Caki2 (cell line): ENCODE results near the gene NEURL1B. TPM values are rescaled to one million over a fixed set of nuclear protein-coding genes. Genes with fewer than 3 reads are reported as not detected.
A peak's percentile ranks its signal among the peaks of the same experiment; 100 is the strongest.

ENCODE experiments used
- DNase-seq: peaks from one replicate; pipeline ENCODE4 v3.0.0-alpha.2; 2015; ENCODE audit warnings: low read depth
- in situ Hi-C: cut with HindIII; loops from 2 replicates; pipeline ENCODE4 v1.10.0; 2016; ENCODE audit warnings: low sequenced_read_pairs, low pct_unique_long_range_greater_than_20kb, mixed read lengths
- total RNA-seq: library from RNA; depleted of rRNA; stranded (reverse); fragments of >200 nt; shearing (Covaris generic); gene quantifications from 2 replicates; pipeline ENCODE4 v1.2.3, GENCODE V29; 2014; ENCODE audit warnings: low replicate concordance

Gene NEURL1B
- total RNA-seq, 1 experiment from 2014 or later: 9.7 TPM

DNA sequence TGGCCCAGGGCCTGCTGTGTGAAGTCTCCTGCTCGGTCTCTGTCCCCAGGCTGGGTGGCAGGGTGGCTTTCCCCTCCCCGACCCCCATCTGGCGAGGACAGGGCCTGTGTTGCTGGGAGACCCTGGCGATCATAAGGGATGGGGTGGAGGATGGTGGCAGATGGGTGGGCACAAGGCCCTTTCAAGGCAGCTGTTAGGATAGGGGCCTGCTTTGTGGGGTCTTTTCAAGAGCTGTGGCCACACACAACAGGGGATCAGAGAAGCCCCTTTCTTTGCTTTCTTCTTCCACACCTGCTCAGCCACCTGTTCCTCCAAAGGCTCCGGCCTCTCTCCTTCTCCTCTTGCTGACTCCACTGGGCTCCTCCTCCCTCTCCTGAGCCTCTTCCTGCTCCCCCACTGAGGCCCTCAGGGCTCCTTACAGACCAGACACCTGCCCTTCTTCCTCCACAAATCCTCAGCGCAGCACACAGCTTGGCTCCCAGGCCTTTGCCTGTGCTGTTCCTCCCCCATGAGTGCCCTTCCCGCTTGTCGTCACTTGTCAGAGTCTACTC lies 15.0 kb upstream of the NEURL1B start:
- in situ Hi-C loops: no loop called here
- DNase-seq: no peak

DNA sequence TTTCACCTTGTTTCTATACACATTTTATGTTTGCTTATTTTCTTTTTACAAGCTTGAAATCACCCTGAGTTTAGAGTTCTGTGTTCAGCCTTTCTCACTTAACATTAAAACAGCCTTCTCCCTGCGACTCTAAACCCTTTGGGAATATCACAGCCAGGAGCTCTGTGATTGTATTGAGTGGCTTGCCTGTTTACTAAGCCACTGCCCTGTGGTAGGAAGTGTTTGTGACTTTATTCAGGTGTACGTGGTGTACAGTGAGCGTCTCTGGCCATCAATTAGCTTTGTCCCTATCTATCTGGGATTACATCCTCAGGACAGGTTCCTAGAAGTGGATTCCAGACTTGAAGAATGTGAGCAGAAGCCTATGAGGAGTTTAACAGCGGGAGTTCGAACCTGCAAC lies 11.0 kb upstream of the NEURL1B start:
- in situ Hi-C loops: no loop called here
- DNase-seq: no peak

GRCh38 chr5:172630482-172630881 lies 10.6 kb upstream of the NEURL1B start:
- in situ Hi-C loops: no loop called here

GRCh38 chr5:172630986-172631385 lies 10.1 kb upstream of the NEURL1B start:
- in situ Hi-C loops: no loop called here
- DNase-seq: no peak

More at GRCh38 chr5:172630482-172630881, 10.6 kb upstream of the NEURL1B start:
- DNase-seq: no peak

DNA sequence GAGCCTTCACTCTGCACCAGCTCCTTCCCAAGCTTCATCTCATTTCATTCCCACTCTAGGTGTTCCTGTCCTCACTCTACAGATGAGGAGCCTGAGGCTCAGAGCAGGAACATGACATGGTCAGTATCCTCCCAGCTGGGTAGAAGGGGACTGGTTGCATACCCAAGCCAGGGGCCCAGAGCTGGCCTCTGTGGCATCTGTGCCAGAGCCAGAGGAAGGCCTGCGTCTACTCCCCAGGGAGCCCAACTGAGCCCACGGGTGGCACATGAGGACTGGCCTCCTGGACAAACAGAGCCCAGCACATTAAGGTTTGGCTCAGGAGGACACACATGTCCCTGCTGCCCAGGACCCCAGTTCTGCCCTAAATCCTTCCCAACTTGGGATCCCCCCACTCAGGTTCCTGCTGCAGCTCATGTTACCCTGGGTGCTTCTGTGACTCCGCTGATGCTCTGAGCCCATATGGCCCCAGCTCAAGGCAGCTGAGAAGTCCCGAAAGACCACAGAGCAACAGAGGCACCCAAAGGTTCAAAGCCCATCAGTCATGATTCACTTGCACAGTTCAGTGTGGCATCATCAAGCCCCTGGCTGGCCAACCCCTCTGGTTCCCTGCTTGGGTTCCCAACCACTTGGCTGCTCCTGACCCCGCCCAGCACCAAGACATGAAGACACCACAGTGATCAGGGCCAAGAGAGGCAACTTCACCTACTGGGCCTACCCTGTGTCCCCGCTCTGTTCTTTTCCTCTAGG lies 8.5 kb upstream of the NEURL1B start:
- no peak for DNase-seq
- in situ Hi-C loops: no loop called here

DNA sequence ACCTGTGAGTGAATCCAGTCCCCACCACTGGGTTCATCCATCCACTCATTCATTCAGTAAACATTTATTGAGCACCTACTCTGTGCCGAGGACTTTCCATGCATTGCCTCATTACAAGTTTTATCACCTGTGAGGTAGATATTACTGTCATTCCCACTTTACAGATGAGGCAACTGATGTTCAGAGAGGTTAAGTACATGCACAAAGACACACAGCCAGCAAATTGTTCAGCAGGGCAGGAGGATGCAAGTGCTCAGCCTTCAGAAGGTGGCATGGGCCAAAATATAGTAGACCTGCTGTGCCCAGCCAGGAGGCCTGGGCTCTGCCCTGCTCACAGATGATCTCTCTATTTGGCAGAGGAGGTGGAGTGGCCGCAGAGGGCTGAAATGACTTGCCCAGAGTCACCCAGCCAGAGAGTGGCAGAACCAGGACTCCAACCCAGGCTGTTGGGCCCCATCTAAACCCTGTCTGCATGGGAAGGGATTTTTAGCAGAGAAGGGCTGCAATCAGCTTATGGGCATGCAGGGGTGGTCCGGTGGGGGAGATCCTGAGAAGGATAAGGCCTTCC lies 7.6 kb upstream of the NEURL1B start:
- in situ Hi-C loops: no loop called here
- DNase-seq: no peak

DNA sequence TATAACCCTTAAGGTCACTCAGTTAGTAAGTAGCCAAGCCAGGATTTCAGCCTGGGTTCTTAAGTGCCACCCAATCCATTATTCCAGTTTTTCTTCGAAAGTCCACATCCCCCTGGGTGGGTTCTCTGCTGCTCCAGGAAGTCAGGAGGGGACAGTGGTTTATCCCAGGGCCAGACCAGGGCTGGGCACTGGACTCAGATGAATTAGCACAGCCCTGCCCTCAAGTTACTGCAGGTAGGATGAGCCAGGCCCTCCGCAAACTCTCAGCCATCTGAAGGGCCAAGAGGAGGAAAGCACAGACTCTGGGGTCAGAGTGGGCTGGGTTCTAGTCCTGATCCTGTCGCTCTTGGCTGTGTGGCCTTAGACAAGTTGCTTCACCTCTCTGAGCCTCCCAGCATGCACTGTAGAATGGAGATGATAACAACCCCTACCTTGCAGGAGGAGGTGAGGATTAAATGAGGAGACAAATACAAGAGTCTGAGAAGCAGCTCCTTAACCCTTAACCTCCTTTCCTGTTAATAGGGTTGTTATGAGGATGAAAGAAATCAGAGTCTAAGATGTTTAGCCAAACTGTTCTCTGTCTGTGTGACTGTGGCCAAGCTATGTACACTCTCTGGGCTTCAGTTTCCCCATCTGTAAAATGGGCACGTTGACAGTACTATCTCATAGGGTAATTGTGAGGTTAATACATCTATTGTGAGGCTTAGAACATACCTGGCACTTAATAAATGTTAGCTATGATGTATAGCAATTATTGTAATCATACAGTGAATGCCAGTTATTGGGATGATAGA lies 6.8 kb upstream of the NEURL1B start:
- no peak for DNase-seq
- in situ Hi-C loops: no loop called here

GRCh38 chr5:172635038-172635437 lies 6.0 kb upstream of the NEURL1B start:
- in situ Hi-C loops: no loop called here

DNA sequence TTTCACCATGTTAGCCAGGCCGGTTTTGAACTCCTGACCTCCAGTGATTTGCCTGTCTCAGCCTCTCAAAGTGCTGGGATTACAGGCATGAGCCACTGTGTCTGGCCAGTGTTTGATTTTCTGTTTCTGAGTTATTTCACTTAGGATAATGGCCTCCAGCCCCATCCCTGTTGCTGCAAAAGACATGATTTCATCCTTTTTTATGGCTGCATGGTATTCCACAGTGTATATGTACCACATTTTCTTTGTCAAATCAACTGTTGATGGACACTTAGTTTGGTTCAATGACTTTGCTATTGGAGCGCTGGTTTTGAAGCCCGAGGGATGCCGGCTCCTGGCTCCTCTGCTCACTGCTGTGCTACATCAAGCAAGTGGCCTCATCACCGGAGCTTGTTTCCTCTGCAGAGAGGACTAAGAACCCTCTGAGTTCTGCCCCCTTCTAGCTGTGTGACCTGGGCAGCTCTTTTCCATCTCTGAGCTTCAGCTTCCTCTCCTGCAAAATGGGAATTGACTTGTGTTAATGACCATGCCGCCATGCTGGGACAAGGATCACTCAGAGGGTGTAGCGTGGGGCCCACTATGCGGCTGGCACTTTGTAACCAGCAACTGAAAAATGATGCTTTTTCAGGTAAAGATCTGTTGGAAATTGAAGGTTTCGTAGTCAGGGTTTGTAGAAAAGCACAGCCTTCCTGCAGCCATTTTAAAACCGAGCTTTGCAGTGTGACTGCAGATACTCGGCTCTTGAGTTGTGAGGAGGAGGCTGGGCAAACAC lies 4.6 kb upstream of the NEURL1B start:
- in situ Hi-C loops: no loop called here
- no peak for DNase-seq

More at GRCh38 chr5:172635038-172635437, 6.0 kb upstream of the NEURL1B start:
- DNase-seq: no peak

GRCh38 chr5:172637110-172637580 lies 3.9 kb upstream of the NEURL1B start:
- peak; percentile 71 for DNase-seq
- in situ Hi-C loops: no loop called here

DNA sequence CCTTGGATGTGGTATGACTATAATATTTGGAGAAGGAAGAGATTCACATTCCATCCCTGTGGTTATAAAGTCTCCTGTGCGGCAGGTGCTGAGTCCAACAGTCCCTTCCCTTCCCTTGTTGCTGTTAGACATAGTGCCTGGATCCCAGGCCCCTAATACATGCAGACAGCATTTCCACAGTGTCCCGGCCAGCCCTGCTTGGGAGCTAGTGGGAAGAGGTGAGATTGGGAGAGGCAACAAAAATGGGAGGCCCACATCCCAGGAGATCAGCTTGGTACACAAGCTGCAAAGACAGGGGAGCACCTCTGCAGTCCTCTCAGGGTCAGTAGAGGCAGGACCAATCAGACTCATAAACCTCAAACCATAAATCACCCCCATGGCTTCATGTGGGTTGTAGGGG lies 3.3 kb upstream of the NEURL1B start:
- in situ Hi-C loops: no loop called here
- no peak for DNase-seq

DNA sequence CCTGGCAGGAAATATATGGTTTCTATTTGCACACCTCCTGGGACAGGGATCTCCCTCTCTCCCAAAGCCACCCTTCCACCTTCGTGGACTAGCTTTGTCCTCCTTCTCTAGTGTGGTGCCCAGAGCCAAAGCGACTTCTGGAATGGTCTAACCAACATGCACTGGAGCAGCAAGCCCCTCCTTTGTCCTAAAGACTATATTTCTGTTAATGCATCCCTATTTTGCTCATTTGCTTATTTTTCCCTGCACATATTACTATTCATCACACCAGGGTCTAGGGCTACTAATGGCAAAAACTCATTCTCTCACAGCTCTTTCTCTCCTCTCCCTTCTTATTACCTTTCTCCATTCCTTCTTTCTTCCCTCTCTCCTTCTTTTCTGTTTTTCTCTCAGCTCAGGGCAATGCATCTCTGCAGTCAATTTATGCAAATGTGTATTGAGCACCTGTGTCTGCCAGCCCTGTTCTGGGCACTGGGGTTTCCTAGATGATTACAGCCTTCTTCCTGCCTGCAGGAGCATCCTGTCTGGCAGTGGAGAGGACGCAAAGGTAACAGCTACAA lies 2.8 kb upstream of the NEURL1B start:
- in situ Hi-C loops: no loop called here

GRCh38 chr5:172640139-172640538 lies 924 bp upstream of the NEURL1B start:
- in situ Hi-C loops: no loop called here
- no peak for DNase-seq

More for the DNA sequence above, 2.8 kb upstream of the NEURL1B start:
- DNase-seq: no peak

GRCh38 chr5:172641359-172642050 lies 442 bp downstream of the NEURL1B start:
- in situ Hi-C loops: no loop called here
- no peak for DNase-seq

DNA sequence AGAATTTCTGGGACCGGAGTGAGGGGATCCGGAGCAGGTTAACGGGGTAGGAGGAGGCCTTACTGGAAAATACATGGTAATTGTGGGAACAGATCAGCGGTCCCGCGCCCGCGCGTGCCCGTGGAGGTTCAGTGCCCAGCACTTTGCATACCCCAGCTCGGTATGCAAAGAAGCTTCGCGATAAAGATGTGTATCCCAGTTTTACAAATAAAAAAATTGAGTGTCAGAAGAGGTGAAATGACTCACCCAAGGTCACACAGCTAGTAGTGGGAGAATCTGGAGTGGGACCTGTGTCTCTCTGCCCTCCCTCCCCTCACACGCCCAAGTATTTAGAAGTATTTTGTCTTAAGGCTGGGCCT lies 967 bp downstream of the NEURL1B start:
- DNase-seq: no peak
- in situ Hi-C loops: no loop called here

DNA sequence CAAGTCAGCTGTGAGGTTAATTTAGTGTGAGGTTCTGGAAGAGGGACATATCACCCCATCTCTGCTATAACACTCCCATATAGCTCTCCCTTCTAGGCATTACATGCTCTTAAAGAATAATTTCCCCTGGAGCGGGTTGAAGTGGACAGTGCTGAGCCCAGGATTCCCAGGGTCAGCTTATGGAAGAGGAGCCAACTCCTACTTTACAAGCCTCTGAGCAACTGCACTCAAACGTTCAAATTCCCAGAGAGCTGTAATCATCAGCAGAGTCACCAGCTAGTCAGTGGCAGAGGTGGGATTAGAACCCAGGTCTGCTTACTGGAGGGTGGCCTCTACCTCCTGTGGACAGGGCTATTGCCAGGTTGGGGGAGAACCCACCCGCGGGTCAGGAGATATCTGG lies 1.4 kb downstream of the NEURL1B start:
- DNase-seq: no peak
- in situ Hi-C loops: no loop called here
